ENCODE measurements around the gene HERC3.
"Not testable (repeated sequence)": the region's sequence is repeated elsewhere in the genome, so short reads cannot be mapped to it uniquely, and the experiment has no call there.

Gene HERC3

DNA sequence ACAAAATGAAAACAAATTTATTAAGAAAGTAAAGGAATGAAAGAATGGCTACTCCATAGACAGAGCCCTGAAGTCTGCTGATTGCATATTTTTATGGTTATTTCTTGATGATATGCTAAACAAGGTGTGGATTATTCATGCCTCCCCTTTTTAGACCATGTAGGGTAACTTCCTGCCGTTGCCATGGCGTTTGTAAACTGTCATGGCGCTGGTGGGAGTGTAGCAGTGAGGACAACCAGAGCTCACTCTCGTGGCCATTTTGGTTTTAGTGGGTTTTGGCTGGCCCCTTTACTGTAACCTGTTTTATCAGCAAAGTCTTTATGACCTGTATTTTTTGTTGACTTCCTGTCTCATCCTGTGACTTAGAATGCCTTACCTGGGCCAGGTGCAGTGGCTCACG is 17.5 kb downstream of the HERC3 start:
- not testable (repeated sequence) for DNase-seq

DNA sequence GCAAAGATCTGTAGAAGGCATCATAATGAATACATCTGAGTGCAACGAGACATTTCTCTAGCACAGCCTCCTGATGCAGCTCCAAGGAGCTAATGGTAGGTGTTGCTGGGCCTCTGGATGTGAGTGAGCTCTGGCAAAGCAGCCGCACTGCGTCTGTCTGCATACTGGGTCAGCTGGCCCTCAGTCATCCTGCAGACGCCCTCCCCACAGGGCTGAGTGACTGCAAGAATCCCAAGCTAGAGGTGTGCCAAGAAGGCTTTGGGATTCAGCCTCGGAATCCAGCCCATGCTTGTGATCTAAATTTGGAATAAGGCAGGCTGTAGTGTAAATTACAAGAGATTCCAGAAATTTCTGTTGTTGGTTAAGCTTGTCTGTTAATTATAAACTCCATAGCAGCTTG is 18.5 kb downstream of the HERC3 start:
- DNase-seq, result no peak

DNA sequence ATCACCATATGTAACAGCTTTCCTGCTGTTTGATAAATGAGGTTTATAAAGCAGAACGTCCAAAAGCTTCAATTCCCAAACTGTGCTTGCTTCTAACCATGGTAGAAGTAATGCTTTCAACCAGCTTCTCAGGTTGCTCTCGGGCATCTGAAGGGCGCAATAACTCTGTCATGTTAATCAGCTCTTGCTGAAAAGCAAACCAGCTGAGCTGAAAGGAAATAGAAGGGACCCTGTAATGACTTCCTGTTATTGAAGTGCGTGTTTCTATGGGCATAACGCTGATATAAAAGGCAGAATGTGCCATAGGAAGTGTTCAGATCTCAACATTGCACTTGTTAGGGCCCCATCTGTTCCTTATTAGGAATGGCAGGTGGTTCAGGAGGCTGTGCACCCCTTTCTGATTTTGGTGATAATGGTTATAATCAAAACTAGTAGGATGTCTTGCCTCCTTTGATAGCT is 21.2 kb downstream of the HERC3 start:
- DNase-seq, result peak; percentile 18

DNA sequence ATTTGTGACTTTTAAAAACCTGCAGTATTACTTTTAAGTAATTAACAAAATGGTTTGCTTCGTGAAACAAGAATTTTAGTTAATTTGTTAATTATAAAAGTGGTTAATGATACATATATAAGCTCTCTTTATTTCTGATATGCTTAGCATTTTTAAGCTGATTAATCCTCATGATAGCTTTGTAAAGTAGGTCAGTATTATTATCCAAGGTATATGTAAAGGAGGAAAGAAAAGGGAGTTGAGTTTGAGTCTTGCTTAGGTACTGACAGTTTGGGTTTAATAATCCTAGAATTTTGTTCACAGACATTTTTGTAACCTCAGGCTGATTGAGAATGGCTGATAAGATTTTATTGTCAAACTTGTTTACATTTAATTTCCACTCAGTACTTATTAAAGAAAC is 21.8 kb downstream of the HERC3 start:
- DNase-seq, result no peak

DNA sequence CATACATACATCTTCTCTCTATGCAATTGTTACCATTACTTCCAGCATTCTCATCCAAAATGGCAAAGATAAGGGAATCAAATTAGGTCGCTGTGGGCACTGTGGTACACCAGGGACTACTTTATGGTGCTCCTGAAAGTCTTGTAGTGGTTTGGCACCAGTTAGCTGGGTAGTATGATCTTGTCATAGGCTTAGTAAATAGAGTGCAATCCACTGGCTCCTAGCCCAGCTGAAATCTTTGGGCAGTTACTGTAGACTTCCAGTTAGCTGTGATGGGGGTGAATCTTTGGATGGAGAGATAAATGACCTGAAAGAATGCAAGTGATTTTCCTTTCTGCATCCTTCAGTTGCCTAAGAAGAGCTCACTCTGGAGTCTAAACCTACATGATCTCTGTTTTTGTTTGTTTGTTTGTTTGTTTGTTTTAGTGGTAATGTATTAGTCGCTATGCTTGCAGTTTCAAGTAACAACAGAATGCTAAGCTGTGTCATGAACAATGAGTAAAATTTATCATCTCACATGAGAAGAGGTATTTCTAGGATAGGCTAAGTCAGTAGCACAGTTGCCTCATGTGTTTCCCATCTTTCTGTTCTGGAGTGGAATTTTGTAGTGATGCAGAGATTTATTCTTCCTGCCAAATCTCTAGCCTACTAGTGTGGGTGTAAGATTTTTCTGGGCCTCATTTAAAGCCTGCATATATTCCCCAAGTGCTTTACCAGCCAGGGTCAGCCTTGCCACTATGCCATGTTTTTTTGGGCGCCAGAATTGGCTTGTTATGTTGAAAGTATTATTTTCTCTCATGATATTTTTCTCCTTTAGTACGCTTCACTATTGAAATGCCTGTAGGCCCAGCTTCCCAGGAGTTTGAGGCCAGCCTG is 24.2 kb downstream of the HERC3 start:
- no peak for DNase-seq

DNA sequence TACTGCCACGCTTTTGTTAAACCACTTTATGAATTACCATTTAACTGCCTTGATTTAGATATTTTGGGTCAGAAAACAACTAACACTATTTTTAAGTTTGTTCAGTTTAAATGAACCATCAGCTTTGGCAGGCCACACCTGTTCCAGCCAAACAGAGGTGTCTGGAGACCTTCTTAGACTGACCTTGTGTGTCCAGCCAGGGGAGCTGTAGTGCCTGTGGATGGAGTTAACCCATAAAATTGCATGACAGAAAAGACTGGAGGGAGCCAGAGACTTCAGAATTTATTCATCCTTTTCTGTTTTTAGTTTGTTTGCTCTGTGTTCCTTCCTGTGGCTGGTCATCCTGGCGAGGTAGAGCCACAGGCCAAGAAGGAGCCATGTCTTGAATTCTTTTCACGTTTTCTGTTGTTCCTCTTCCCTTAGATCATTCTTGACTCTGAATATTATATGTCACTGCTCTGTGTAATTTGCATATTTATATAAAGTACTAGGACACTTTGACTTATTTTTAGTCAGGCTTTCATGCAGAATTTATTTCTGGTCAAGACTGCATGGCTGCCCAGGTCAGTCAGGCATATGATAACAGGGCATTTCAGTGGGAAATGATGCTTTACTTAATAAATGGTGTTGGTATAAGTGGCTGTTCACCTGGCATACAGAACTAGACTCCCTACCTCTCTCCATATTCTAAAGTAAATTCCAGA is 26.7 kb downstream of the HERC3 start:
- no peak for DNase-seq

DNA sequence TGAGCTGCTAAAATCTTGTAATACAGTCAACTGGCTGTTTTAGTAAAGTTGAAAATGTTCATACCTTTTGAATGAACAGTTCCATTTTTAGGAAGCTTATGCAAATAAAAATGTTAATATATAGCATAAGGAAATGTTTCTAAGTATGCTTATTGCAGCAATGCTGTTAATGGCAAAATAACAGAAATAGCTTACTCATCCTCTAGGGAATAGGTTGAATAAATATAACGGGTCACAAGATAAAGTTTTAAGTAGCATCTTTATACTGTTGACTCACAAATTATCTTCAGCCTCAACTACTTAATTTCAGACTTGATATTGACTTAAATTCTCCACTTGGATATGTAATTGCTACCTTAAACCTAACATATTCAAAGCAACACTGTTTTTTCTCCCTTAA is 27.7 kb downstream of the HERC3 start:
- no peak for DNase-seq

DNA sequence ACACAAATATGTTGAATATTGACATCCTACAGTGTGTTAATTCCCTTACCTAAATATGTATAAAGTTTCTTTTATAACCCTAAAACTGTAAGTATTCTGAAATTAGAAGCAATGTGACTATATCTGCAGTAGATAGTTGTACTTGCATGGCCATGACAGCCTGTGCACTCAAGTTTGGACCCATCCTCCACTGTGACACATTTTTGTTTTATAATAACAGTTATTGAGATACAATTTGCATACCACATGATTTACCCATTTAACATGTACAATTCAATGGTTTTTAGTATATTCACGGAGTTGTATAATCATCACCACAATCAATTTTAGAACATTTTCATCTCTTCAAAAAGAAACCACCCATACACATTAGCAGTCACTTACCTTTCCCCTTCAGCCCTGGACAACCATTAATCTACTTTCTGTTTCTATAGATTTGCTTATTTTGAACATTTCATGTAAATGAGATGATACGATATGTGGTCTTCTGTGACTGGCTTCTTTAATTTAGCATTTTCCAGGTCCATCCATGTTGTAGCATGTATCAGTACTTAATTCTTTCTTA is 29.6 kb downstream of the HERC3 start:
- no peak for DNase-seq

DNA sequence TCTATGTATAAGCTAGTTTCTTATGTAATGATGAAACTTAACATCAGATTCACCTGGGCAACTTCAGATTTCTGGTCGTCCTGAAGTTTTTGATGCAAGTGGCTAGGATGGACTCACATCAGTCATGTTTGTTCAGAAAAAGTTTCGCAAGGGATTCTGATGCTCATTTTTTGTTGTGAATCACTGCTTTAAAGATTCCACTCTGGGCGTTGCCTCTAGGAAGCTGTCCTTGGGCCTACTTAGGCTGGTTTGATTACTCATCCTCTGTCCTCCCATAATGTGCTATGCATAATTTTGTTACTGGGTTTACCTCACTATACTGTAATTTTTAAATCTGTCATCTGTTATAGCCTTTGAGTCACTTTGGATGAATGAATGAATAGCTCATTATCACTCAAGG is 30.8 kb downstream of the HERC3 start:
- no peak for DNase-seq

DNA sequence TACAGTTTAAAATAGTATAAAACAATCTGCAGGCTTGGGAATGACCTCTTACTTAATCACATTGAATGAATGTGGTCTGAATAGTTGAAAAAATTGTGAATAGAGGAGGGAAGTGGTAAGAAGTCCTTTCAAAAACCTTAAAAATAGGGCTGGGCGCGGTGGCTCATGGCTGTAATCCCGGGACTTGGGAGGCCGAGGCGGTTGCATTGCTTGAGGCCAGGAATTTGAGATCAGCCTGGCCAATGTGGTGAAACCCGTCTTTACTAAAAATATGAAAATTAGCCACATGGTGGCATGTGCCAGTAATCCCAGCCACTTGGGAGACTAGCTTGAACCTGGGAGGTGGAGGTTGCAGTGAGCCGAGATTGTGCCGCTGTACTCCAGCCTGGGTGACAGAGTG is 36.5 kb downstream of the HERC3 start:
- DNase-seq, result no peak

DNA sequence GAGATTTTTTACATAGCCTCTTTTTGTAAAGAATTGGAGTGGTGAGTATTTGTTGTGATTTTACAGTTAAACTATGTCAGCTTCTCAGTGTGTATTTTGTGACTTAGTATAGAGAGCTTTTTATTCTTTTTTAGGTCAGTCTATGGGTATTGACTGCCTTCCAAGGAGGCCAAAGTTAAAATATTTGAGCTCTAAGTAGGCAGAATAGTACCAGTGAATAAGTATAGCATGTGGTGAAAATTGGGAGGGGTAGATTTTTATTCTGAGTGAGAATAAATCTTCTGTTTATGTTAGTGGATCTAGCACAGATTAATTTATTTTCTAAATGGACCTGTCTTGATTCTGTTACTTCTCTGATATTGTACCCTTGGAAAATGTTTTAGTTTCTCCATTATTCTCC is 37.5 kb downstream of the HERC3 start:
- no peak for DNase-seq

DNA sequence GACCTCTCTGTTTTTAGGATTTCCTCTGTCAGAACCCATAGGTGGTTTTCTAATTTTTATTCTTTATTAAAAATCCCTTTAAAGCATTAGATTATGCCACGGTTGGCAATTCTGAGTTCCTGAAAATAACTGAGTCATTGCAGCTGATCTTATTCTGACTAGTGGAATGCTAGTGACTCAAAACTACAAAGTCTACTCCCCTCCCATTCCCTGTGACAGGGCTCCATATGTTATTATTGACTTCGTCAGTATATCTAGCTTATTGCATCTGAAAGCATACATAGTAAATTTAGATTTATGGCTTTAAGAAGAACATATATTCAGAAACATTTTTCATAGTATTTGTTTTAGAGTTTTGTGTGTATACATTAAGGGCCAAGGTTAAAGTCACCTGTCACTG is 38.5 kb downstream of the HERC3 start:
- DNase-seq, result no peak

DNA sequence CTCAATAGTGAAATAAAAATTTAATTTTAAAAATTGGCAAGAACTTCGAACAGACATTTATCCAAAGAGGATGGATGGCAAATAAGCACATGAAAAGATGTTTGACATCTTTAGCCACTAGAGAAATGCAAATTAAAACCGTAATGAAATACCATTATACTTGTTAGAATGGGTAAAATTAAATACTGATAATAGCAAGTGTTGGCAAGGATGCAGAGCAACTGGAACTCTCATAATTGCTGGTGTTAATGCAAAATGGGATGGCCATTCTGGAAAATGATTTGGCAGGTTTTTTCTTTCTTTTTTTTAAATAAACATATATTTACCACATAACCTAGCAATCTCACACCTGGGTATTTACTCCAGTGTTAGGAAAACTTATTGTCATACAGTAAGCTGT is 51.7 kb downstream of the HERC3 start:
- DNase-seq, result no peak

DNA sequence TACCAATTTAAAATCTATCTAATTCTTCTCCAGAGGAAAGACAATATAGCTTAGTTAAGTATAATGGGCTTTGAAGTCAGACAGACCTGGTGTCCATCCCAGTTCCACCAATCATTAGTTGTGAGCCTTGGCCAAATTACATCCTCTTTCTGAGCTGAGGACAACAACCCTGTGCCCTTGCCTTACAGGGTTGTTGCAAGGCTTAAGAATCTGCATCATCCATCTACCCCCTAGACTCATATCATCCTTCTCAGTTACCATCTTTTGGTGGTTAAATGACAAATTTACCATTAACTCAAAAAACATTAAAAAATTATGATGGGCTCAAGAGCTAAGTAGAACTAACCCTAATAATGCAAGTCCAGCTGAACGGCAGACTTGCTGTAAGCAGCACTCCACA is 53.7 kb downstream of the HERC3 start:
- no peak for DNase-seq

DNA sequence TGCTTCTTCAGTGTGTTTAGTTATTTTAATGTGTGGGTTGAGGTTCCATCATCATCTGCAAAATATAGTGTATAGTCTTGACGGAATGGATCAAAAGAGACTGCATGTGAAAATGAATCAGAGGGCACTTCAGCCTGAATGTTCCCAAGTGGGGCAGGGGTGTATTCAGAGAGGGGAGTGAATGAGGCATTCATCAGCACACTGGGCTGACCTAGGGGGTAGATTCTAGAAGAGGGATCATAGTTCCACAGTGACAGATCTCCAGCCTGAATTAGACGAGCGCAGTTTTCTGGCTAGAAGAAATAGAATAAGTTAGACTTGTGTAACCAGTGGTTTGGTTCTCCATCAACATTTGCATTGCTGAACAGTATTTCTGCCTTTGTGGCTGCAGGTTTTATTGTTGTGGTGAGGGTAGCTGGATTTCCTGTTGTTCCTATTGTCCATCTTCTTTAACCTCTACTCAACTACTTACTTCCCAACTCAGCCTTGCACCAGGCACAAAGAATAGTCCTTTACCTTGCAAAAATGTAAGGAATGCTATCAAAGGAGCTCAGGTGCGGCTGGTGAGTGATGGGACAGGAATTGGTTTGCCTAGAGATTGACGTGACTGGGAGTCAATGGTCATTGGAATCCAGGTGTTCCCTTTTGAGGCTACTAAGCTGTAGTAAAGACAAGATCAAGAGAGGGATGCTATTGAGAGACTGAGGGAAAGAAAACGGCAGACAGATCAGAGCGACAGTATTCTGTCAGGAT is 54.4 kb downstream of the HERC3 start:
- DNase-seq, result no peak

DNA sequence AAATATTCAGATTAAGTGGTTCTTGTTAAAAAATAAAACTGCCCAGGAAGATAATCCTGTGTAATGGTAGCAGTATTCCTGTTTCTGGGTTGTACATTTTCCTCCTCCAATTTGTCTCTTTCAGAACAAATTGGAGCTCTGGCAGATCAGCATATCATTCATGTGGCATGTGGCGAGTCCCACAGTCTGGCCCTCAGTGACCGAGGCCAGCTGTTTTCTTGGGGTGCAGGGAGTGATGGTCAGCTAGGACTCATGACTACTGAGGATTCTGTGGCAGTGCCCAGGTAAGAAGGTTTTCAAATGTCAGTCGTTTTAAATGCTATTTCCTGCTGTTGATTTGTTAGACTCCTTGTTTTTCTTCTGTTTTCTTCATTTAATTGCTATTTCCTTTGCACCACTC is 57.4 kb downstream of the HERC3 start:
- DNase-seq, result no peak

DNA sequence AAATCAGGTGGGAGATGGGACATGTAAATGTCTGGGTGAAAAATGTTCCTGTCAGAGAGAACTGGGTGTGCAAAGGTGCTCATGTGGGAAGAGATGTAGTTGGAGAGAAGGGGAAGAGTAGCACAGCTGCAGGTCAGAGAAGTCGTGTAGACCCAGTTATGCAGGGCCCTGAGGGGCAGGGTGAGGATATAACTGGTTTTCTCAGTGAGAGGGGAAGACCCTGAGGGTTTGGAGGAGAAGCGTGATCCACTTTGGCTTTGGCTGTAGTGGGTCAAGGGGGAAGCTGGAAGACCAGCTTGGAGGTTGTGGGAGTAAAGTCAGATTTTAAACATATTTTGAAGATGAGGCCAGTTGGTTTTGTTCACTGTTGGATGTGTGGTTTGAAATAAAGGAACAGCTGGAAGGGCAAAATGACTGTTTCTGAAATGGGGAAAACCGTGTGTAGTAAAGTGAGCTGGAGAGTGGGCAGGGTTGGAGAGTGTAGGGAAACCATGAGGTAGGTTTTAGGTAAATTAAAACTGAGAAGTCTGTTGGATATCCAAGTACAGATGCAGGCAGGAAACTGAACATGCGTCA is 61.2 kb downstream of the HERC3 start:
- DNase-seq, result no peak

DNA sequence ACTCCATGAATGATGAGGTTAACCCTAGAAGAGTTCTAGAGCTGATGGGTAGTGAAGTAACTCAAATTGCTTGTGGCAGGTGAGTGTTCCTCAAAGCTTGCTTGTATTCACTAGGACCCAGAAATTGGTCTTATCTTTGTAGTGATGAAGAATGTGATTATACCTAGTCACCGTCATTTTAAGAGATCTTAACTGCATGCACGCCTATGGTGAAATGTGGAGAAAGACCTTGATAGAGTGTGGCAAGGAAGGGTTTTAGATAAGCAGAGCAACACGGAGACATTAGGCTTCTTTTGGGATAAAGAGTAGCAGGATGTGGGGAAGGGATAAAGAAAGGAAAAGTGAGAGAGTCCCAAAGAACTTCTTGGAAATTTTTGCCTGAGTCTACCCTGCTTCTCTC is 62.9 kb downstream of the HERC3 start:
- no peak for DNase-seq

DNA sequence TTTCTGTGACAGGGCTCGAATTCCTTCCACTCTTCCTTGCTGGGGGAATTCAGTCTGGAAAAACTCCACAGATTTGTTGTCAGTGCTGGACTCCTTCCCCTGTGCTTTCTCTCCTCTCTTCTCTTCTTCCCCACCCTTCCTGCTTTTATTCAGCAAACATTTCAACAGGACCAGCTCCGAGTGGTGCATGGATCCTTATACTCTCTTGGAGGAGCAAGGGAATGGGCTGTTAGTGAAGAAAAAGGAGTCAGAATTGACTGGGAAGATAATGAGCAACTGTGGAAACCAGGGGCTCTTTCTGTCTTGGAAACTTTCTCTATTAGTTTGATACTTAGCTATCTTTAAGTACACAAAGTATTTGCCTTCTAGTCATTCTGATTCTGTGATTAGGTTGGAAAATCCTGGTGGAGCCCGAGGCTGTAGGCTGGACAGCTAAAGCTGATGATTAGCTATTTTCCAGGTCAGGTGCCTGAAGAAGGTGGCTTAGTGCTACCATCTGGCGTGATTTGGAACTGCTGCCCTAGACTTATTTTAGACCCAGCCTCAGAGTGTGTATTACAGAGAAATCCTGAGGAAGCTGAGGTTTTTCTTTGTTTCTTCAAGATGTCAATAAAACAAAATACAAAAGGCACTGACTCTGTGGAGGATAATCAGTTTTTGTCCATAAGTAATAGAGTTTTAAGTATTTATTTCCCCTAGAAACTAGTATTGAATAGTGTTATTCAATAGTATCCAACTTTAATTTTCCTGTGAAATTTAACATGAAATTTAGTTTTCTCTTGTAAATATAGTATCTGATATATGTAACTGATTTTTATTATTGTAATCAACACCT is 67.0 kb downstream of the HERC3 start:
- DNase-seq, result no peak

DNA sequence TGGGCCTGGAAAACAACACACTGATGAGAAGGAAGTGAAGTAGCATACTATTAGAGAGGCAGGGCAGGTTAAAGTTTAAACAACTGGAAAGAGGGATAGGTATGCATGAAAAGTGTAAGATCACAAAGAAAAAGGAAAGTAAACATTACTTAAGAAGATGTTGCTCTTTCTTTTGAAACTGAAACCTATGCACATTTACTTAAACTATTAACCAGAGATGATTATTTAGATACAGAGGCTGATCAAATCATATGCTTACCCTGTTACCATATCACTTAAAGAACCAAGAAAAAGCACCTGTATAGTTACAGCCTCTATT is 67.6 kb downstream of the HERC3 start:
- DNase-seq, result no peak

DNA sequence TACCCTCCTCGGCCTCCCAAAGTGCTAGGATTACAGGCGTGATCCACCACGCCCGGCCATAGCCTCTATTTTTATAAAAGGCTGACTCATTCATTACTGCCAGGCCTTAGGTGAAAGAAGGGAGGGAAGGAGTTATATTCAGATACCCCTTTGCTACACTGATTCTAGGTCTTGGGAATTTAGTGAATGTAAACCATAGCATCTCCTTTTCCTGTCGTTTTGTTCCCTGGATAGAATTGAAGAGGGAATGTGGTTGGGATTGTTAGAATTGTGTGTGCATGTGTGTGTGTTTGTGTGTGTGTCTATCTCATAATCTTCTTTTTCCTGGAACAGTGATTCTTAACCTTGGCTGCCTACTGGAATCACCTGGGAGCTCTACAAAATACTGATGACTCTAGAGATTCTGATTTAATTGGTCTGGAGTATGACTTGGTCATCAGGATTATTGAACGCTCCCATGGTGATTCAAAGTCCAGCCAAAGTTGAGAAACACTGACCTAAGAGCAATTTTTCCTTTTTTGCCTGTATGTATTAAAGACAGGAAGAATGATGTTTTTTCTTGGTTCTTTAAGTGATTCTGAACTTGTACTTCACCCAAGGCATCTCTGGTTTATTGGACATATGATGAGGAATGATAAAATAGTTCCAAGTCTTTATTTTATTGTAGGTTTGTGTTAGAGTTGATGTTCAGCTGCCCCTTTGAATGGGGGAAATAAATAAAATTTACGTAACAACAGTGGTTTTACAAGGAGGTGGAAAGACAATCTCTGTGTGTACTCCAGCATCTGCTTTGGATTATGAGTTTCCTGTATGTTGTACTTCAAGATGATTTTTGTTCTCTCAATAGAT is 68.4 kb downstream of the HERC3 start:
- DNase-seq, result no peak
